HEK293 (cell line): ENCODE data around the gene C22orf42.
A peak's percentile ranks its signal among the peaks of the same experiment; 100 is the strongest.

Experiments used
- CTCF ChIP-seq: fragments of 450-650 bp; formaldehyde crosslinking; IDR thresholded peaks from 2 replicates; pipeline ENCODE4 v1.5.1; 2016; ENCODE audit warnings: missing biosample characterization, missing genetic modification characterization
- FEZF1 ChIP-seq: fragments of 450-650 bp; formaldehyde crosslinking; IDR thresholded peaks from 2 replicates; pipeline ENCODE4 v1.5.1; 2016; ENCODE audit warnings: missing biosample characterization, missing genetic modification characterization
- SP2 ChIP-seq: fragments of 450-650 bp; formaldehyde crosslinking; IDR thresholded peaks from 2 replicates; pipeline ENCODE4 v1.5.1; 2016; ENCODE audit warnings: missing biosample characterization, missing genetic modification characterization
- ZNF140 ChIP-seq: fragments of 450-650 bp; formaldehyde crosslinking; IDR thresholded peaks from 2 replicates; pipeline ENCODE4 v1.5.1; 2016; ENCODE audit warnings: missing biosample characterization, missing genetic modification characterization
- ZNF146 ChIP-seq: fragments of 450-650 bp; formaldehyde crosslinking; IDR thresholded peaks from 2 replicates; pipeline ENCODE4 v1.5.1; 2016; ENCODE audit warnings: missing biosample characterization, missing genetic modification characterization
- ZNF302 ChIP-seq: fragments of 450-650 bp; formaldehyde crosslinking; IDR thresholded peaks from 2 replicates; pipeline ENCODE4 v1.5.1; 2016; ENCODE audit warnings: missing biosample characterization, missing genetic modification characterization, low read depth
- ZNF433 ChIP-seq: fragments of 450-650 bp; formaldehyde crosslinking; IDR thresholded peaks from 2 replicates; pipeline ENCODE4 v1.5.1; 2016; ENCODE audit warnings: missing biosample characterization, missing genetic modification characterization, low read depth
- ZNF677 ChIP-seq: fragments of 450-650 bp; IDR thresholded peaks from 2 replicates; pipeline ENCODE4 v1.5.0; 2018; ENCODE audit warnings: missing biosample characterization, mild to moderate bottlenecking, missing genetic modification characterization, moderate library complexity
- TF ChIP-seq, protein P1 (sequence below): fragments of 450-650 bp; formaldehyde crosslinking; IDR thresholded peaks from 2 replicates; pipeline ENCODE4 v1.5.1; 2017; ENCODE audit warnings: missing biosample characterization, missing genetic modification characterization

- peak; percentile 85 for TF ChIP-seq CTCF (tag by site-specific recombination)
- TF ChIP-seq ZNF146 (tag by site-specific recombination) = no peak
- TF ChIP-seq ZNF677 (tag by site-specific recombination) = no peak
- peak; percentile 49 for TF ChIP-seq SP2 (tag by site-specific recombination)
- no peak for TF ChIP-seq FEZF1
- TF ChIP-seq ZNF433 = no peak
- TF ChIP-seq ZNF302 (tag by site-specific recombination) = no peak
- no peak for TF ChIP-seq ZNF140
- TF ChIP-seq, protein P1, sequence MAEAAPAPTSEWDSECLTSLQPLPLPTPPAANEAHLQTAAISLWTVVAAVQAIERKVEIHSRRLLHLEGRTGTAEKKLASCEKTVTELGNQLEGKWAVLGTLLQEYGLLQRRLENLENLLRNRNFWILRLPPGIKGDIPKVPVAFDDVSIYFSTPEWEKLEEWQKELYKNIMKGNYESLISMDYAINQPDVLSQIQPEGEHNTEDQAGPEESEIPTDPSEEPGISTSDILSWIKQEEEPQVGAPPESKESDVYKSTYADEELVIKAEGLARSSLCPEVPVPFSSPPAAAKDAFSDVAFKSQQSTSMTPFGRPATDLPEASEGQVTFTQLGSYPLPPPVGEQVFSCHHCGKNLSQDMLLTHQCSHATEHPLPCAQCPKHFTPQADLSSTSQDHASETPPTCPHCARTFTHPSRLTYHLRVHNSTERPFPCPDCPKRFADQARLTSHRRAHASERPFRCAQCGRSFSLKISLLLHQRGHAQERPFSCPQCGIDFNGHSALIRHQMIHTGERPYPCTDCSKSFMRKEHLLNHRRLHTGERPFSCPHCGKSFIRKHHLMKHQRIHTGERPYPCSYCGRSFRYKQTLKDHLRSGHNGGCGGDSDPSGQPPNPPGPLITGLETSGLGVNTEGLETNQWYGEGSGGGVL (tag by site-specific recombination) = peak; percentile 68
These were observed 45.1 kb upstream of the C22orf42 start for GRCh38 chr22:32204040-32204855.
